IMR-90 (cell line): ENCODE measurements around the gene SPAG8. TPM values are rescaled to one million over a fixed set of nuclear protein-coding genes. Genes with fewer than 3 reads are reported as not detected.

ENCODE experiments used
- ATAC-seq: fragments of 200-7000 bp; cut with Tn5 transposase; 2 replicates; pipeline ENCODE4 v1.9.1; 2020; ENCODE audit warnings: low read depth, mild to moderate bottlenecking, moderate library complexity
- BruUV-seq: library from RNA; stranded (reverse); fragments of 400-500 nt; replicated peaks from 2 replicates; lab custom pipeline; 2021; lab: Mats Ljungman, UMichigan
- CTCF ChIA-PET: fragments of 300-600 bp; formaldehyde crosslinking; extraction: SDS; loops from one replicate; lab custom pipeline; 2021; ENCODE audit warnings: antibody characterized with exemption; lab: Yijun Ruan, JAX
- POLR2A ChIA-PET: fragments of 300-600 bp; sonication (Branson Sonifier 250); formaldehyde crosslinking; loops from one replicate; lab custom pipeline; 2022; ENCODE audit warnings: antibody characterized with exemption; ENCODE audit not compliant: unreplicated experiment; lab: Charles Lee
- DNase-seq: peaks from one replicate; pipeline ENCODE4 v3.0.0; 2013
- H2AFZ ChIP-seq: replicated peaks from 2 replicates; pipeline ENCODE3; 2013; ENCODE audit warnings: low read length, mild to moderate bottlenecking; ENCODE audit not compliant: poor library complexity
- H2AK5ac ChIP-seq: 2 replicates; pipeline ENCODE4 v1.6.1; 2013; ENCODE audit warnings: low read depth, low read length, inconsistent platforms
- H2AK9ac ChIP-seq: replicated peaks from 2 replicates; pipeline ENCODE3; 2013; ENCODE audit warnings: mild to moderate bottlenecking, low read depth, low read length, moderate library complexity; ENCODE audit not compliant: poor library complexity
- H2BK120ac ChIP-seq: 2 replicates; pipeline ENCODE4 v1.6.1; 2013; ENCODE audit warnings: low read depth, low read length, inconsistent platforms
- H2BK15ac ChIP-seq: 3 replicates; pipeline ENCODE4 v1.6.1; 2013; ENCODE audit warnings: low read depth, low read length, inconsistent platforms
- H2BK20ac ChIP-seq: 2 replicates; pipeline ENCODE4 v1.6.1; 2013; ENCODE audit warnings: low read depth, mild to moderate bottlenecking, inconsistent platforms, low read length, moderate library complexity
- H2BK5ac ChIP-seq: 2 replicates; pipeline ENCODE4 v1.6.1; 2013; ENCODE audit warnings: mild to moderate bottlenecking, low read depth, low read length, inconsistent platforms; ENCODE audit not compliant: poor library complexity, severe bottlenecking
- H3K14ac ChIP-seq: replicated peaks from 2 replicates; pipeline ENCODE4 v1.6.1; 2013; ENCODE audit warnings: low read depth, low read length, inconsistent platforms
- H3K18ac ChIP-seq: 2 replicates; pipeline ENCODE4 v1.6.1; 2013; ENCODE audit warnings: low read depth, low read length, control low read depth
- H3K23ac ChIP-seq: 2 replicates; pipeline ENCODE4 v1.6.1; 2013; ENCODE audit warnings: low read depth, low read length, inconsistent platforms
- H3K27ac ChIP-seq: 2 replicates; pipeline ENCODE4 v1.5.1; 2013; ENCODE audit warnings: mild to moderate bottlenecking, control low read depth, low read length; ENCODE audit not compliant: insufficient read depth
- H3K27me3 ChIP-seq: 2 replicates; pipeline ENCODE4 v1.6.1; 2013; ENCODE audit warnings: low read length; ENCODE audit not compliant: control insufficient read depth, insufficient read depth
- H3K36me3 ChIP-seq: 2 replicates; pipeline ENCODE4 v1.6.1; 2013; ENCODE audit warnings: low read length, mixed read lengths; ENCODE audit not compliant: control insufficient read depth, insufficient read depth
- H3K4ac ChIP-seq: 2 replicates; pipeline ENCODE4 v1.6.1; 2013; ENCODE audit warnings: low read depth, low read length, inconsistent platforms
- H3K4me1 ChIP-seq: 2 replicates; pipeline ENCODE4 v1.6.1; 2013; ENCODE audit warnings: low read length, mixed read lengths; ENCODE audit not compliant: control insufficient read depth, insufficient read depth
- H3K4me2 ChIP-seq: 2 replicates; pipeline ENCODE4 v1.6.1; 2013; ENCODE audit warnings: low read depth, mild to moderate bottlenecking, control low read depth, low read length, moderate library complexity
- H3K4me3 ChIP-seq: 2 replicates; pipeline ENCODE4 v1.5.1; 2013; ENCODE audit warnings: low read depth, mild to moderate bottlenecking, control low read depth, low read length, moderate library complexity; ENCODE audit not compliant: insufficient read depth
- H3K56ac ChIP-seq: 2 replicates; pipeline ENCODE4 v1.6.1; 2013; ENCODE audit warnings: low read length, inconsistent platforms; ENCODE audit not compliant: insufficient read depth; ENCODE audit errors: extremely low read depth
- H3K79me1 ChIP-seq, 2 experiments: 2 replicates each; pipeline ENCODE4 v1.6.1; 2013; ENCODE audit warnings: low read length in 2 of 2, inconsistent platforms in 1 of 2, low read depth in 1 of 2
- H3K9ac ChIP-seq: 2 replicates; pipeline ENCODE4 v1.6.1; 2013; ENCODE audit warnings: low read depth, low read length, control low read depth
- H3K9me1 ChIP-seq: 2 replicates; pipeline ENCODE4 v1.6.1; 2013; ENCODE audit warnings: low read length, inconsistent platforms; ENCODE audit not compliant: insufficient read depth
- H3K9me3 ChIP-seq: 2 replicates; pipeline ENCODE4 v1.6.1; 2013; ENCODE audit warnings: low read length; ENCODE audit not compliant: control insufficient read depth, insufficient read depth
- H4K20me1 ChIP-seq: 2 replicates; pipeline ENCODE4 v1.6.1; 2013; ENCODE audit warnings: low read length, inconsistent platforms; ENCODE audit not compliant: insufficient read depth
- H4K5ac ChIP-seq: 2 replicates; pipeline ENCODE4 v1.6.1; 2013; ENCODE audit warnings: mild to moderate bottlenecking, low read depth, low read length, control low read depth
- H4K8ac ChIP-seq, 2 experiments: 2 replicates each; pipeline ENCODE4 v1.6.1; 2013; ENCODE audit warnings: low read depth in 2 of 2, low read length in 2 of 2, control low read depth in 1 of 2, inconsistent platforms in 1 of 2
- H4K91ac ChIP-seq: 2 replicates; pipeline ENCODE4 v1.6.1; 2013; ENCODE audit warnings: low read depth, low read length, inconsistent platforms; ENCODE audit not compliant: insufficient read depth
- CEBPB ChIP-seq: IDR thresholded peaks from 2 replicates; pipeline ENCODE4 v1.6.1; 2012; ENCODE audit warnings: low read depth, low read length, improper control_type of control experiment
- FOS ChIP-seq: fragments of 150-350 bp; IDR thresholded peaks from 2 replicates; pipeline ENCODE4 v1.6.1; 2016; ENCODE audit warnings: low read depth, low read length
- NFE2L2 ChIP-seq: fragments of 150-350 bp; IDR thresholded peaks from 2 replicates; pipeline ENCODE4 v1.6.1; 2016; ENCODE audit warnings: low read depth, mild to moderate bottlenecking, low read length
- POLR2A ChIP-seq: IDR thresholded peaks from 2 replicates; pipeline ENCODE4 v1.6.1; 2012; ENCODE audit warnings: mild to moderate bottlenecking, low read depth, low read length
- RFX5 ChIP-seq: IDR thresholded peaks from 2 replicates; pipeline ENCODE4 v1.8.0; 2012; ENCODE audit warnings: low read depth, mild to moderate bottlenecking, low read length, moderate library complexity
- WGBS, 2 experiments: methylation state at CpG; one replicate each; pipeline versions ENCODE4 v1.1.5 to v1.1.7; 2013; ENCODE audit warnings: missing lambda C conversion rate in 2 of 2; ENCODE audit not compliant: insufficient read length in 1 of 2; ENCODE audit errors: extremely low coverage in 2 of 2; 5-methylcytosine and 5-hydroxymethylcytosine counted together
- dilution Hi-C: fragments of 300-500 bp; cut with HindIII; formaldehyde crosslinking; loops from one replicate; pipeline ENCODE4 v1.14.3; 2018; ENCODE audit warnings: low sequenced_read_pairs; ENCODE audit not compliant: unreplicated experiment
- in situ Hi-C: fragments of 300-500 bp; cut with MboI; formaldehyde crosslinking; loops from 3 replicates; pipeline ENCODE4 v1.14.3; 2019; ENCODE audit warnings: low sequenced_read_pairs, inconsistent platforms, mixed read lengths
- intact Hi-C: fragments of 100-400 bp; cut with micrococcal nuclease; formaldehyde crosslinking; loops from 2 replicates; pipeline ENCODE4 v1.10.0; 2022
- polyA plus RNA-seq, 3 experiments: library from polyadenylated mRNA; depleted of rRNA; stranded (reverse); fragments of >200 nt; gene quantifications; 2 replicates each; pipeline ENCODE4 v1.2.3, GENCODE V29; 2012; ENCODE audit warnings: low replicate concordance in 1 of 3
- total RNA-seq: library from RNA; depleted of rRNA; stranded (reverse); fragments of >200 nt; gene quantifications from 2 replicates; pipeline ENCODE4 v1.2.3, GENCODE V29; 2012

The SPAG8 gene
- total and polyA plus RNA-seq, 2 of the 4 experiments (the other 2 are of a cell fraction), result 0.72 to 0.84 TPM

- H3K4me2 ChIP-seq, result peak overlapping the region; percentile 44; the same call in 1 of the 2 replicates
Observed at GRCh38 chr9:35844628-35845270, 32.7 kb upstream of the SPAG8 start.

More at GRCh38 chr9:35844628-35845270, 32.7 kb upstream of the SPAG8 start:
- WGBS, 2 experiments, result no CpG with 5 or more reads among the region's 7 CpGs
- ChIA-PET CTCF (interaction anchor here (2.3 kb wide), 1 partner anchor 37 kb away, joined by 6 read pairs; no protein-coding TSS in a partner anchor), POLR2A (no interaction called here)
- Histone ChIP-seq H4K20me1 (peaks cover 9% of the 10 kb centered on the region; the same call in 1 of the 2 replicates), H3K4me1 (peaks cover 20% of the 10 kb centered on the region), H3K4ac (peak overlapping the region; percentile 47), H2BK120ac (peak overlapping the region; percentile 42; the same call in 1 of the 2 replicates), H3K36me3 (peaks cover 9% of the 10 kb centered on the region), H3K23ac (no peak overlapping the region), H3K9me3 (no peaks in the 10 kb centered on the region), H2BK5ac (peak overlapping the region; percentile 67), H2AK5ac (peak overlapping the region; percentile 89), H3K4me3 (no peak overlapping the region), H2BK15ac (peak overlapping the region; percentile 86), H3K14ac (0 out of 2 replicates have a peak overlapping the region, but pooled peaks have one; percentile 15), H3K9me1 (peaks cover 23% of the 10 kb centered on the region), H3K27ac (peak overlapping the region; percentile 81), H4K5ac (peak overlapping the region; percentile 18; the same call in 1 of the 2 replicates), H2AFZ (no peak overlapping the region), H4K91ac (peak overlapping the region; percentile 64; the same call in 1 of the 2 replicates), H2BK20ac (peak overlapping the region; percentile 85), H3K79me1 (peaks cover 4 to 6% of the 10 kb centered on the region in 2 experiments; a peak in 1 of 4 replicates), H3K9ac (peak overlapping the region; percentile 38; the same call in 1 of the 2 replicates), H4K8ac (no peak overlapping the region; a peak in 1 of 4 replicates), H3K56ac (no peak overlapping the region; the same call in 1 of the 2 replicates), H2AK9ac (no peak overlapping the region), H3K18ac (peak overlapping the region; percentile 56; the same call in 1 of the 2 replicates), H3K27me3 (no peaks in the 10 kb centered on the region)
- in situ Hi-C loops (no loop called here), intact Hi-C loops (loop anchor here (2.0 kb wide), 1 partner anchor 16 kb away; the partner anchor contains the start of genes FAM221B and TMEM8B), dilution Hi-C loops (no loop called here)
- DNase-seq (peak; percentile 94), ATAC-seq (peak; percentile 51)
- TF ChIP-seq POLR2A (no peak), RFX5 (peak; percentile 11; the same call in 1 of the 2 replicates), NFE2L2 (no peak), CEBPB (peak; percentile 51; the same call in 1 of the 2 replicates), FOS (no peak)
- BruUV-seq, result no TSS peak
